22Rv1 (cell line): ENCODE measurements around the gene UIMC1.
"Not testable (repeated sequence)": the region's sequence is repeated elsewhere in the genome, so short reads cannot be mapped to it uniquely, and the experiment has no call there.

Experiments
- H3K27ac ChIP-seq: fragments of 450-650 bp; 2 replicates; pipeline ENCODE4 v1.5.1; 2017
- CTCF ChIP-seq: fragments of 450-650 bp; IDR thresholded peaks from 2 replicates; pipeline ENCODE4 v1.5.1; 2017; ENCODE audit warnings: mild to moderate bottlenecking
- ZFX ChIP-seq: fragments of 450-650 bp; IDR thresholded peaks from 2 replicates; pipeline ENCODE4 v1.6.1; 2017; ENCODE audit warnings: antibody characterized with exemption, borderline replicate concordance

UIMC1 gene

GRCh38 chr5:176995896-176996767 lies 10.4 kb downstream of the UIMC1 start:
- TF ChIP-seq CTCF: no peak
- TF ChIP-seq ZFX: no peak
- H3K27ac ChIP-seq: no peak overlapping the region; the same call in 1 of the 2 replicates

- no peak overlapping the region for H3K27ac ChIP-seq
- TF ChIP-seq ZFX: no peak
- no peak for TF ChIP-seq CTCF
These were observed 11.5 kb downstream of the UIMC1 start for GRCh38 chr5:176995122-176995490.

GRCh38 chr5:176994460-176995121 lies 12.0 kb downstream of the UIMC1 start:
- H3K27ac ChIP-seq: no peak overlapping the region
- TF ChIP-seq CTCF (no peak), ZFX (no peak)

GRCh38 chr5:176993081-176993480 lies 13.5 kb downstream of the UIMC1 start:
- H3K27ac ChIP-seq: not testable (repeated sequence)

- no peak overlapping the region for H3K27ac ChIP-seq
These were observed 19.0 kb downstream of the UIMC1 start for GRCh38 chr5:176987583-176987982.

GRCh38 chr5:176986280-176986679 lies 20.3 kb downstream of the UIMC1 start:
- no peak overlapping the region for H3K27ac ChIP-seq
- TF ChIP-seq CTCF (no peak), ZFX (no peak)

More at GRCh38 chr5:176987583-176987982, 19.0 kb downstream of the UIMC1 start:
- TF ChIP-seq ZFX (no peak), CTCF (no peak)

- H3K27ac ChIP-seq: no peak overlapping the region
These were observed 21.1 kb downstream of the UIMC1 start for GRCh38 chr5:176985516-176985915.

GRCh38 chr5:176984176-176984575 lies 22.4 kb downstream of the UIMC1 start:
- H3K27ac ChIP-seq: not testable (repeated sequence)

More at GRCh38 chr5:176985516-176985915, 21.1 kb downstream of the UIMC1 start:
- TF ChIP-seq CTCF: no peak
- no peak for TF ChIP-seq ZFX

- not testable (repeated sequence) for H3K27ac ChIP-seq
These were observed 23.0 kb downstream of the UIMC1 start for GRCh38 chr5:176983593-176983992.

GRCh38 chr5:176983112-176983511 lies 23.5 kb downstream of the UIMC1 start:
- H3K27ac ChIP-seq: not testable (repeated sequence)
